ENCODE results near the gene MTFP1. TPM values are rescaled to one million over a fixed set of nuclear protein-coding genes. Genes with fewer than 3 reads are reported as not detected.

Gene MTFP1
- total RNA-seq, 1 experiment from 2014 or later: 65.7 TPM

- Histone ChIP-seq H4K20me1 (ENCODE audit: low read length) (no peaks in the 10 kb centered on the region), H3F3A (ENCODE audit: low read length, unreplicated experiment) (no peaks in the 10 kb centered on the region), H3K4me3 (ENCODE audit: low read length) (no peak overlapping the region), H3K27ac (ENCODE audit: low read length) (no peak overlapping the region), H3K9ac (ENCODE audit: low read length) (no peak overlapping the region), H3K9me3 (ENCODE audit: low read length) (no peaks in the 10 kb centered on the region), H3K79me2 (ENCODE audit: low read length) (no peaks in the 10 kb centered on the region), H3K9me2 (replicated peaks; ENCODE audit: low read length) (no peaks in the 10 kb centered on the region), H3K4me1 (ENCODE audit: insufficient read depth, low read length) (no peaks in the 10 kb centered on the region), H2AFZ (ENCODE audit: low read length) (no peak overlapping the region), H3K4me2 (ENCODE audit: low read length) (no peak overlapping the region), H3K27me3 (ENCODE audit: low read length) (no peaks in the 10 kb centered on the region), H3K36me3 (ENCODE audit: low read depth, low read length) (no peaks in the 10 kb centered on the region)
- ATAC-seq (no peak), DNase-seq (no peak)
- no peak for TF ChIP-seq EZH2 (IDR thresholded peaks at IDR 0.05; ENCODE audit: low read length, unreplicated experiment)
- no peak for TF ChIP-seq CTCF (conservative IDR thresholded peaks at IDR 0.05; ENCODE audit: low read depth, low read length)
- TF ChIP-seq EZH2phosphoT487 (IDR thresholded peaks at IDR 0.05; ENCODE audit: borderline replicate concordance, low read length): no peak
- ChIA-PET CTCF (no interaction called here), POLR2A (ENCODE audit: unreplicated experiment) (no interaction called here)
- no TSS peak for BruUV-seq (replicated peaks)
- intact Hi-C loops (cut with micrococcal nuclease): no loop called here
These were observed 10.6 kb downstream of the MTFP1 start for GRCh38 chr22:30436196-30436595.

- TF ChIP-seq CTCF (conservative IDR thresholded peaks at IDR 0.05; ENCODE audit: low read depth, low read length): no peak
- TF ChIP-seq EZH2phosphoT487 (IDR thresholded peaks at IDR 0.05; ENCODE audit: borderline replicate concordance, low read length): no peak
- no peak for TF ChIP-seq EZH2 (IDR thresholded peaks at IDR 0.05; ENCODE audit: low read length, unreplicated experiment)
- Histone ChIP-seq H3K27ac (ENCODE audit: low read length) (no peak overlapping the region), H3K9me2 (replicated peaks; ENCODE audit: low read length) (no peaks in the 10 kb centered on the region), H3K36me3 (ENCODE audit: low read depth, low read length) (no peaks in the 10 kb centered on the region), H3K79me2 (ENCODE audit: low read length) (no peaks in the 10 kb centered on the region), H4K20me1 (ENCODE audit: low read length) (no peaks in the 10 kb centered on the region), H3K9me3 (ENCODE audit: low read length) (no peaks in the 10 kb centered on the region), H2AFZ (ENCODE audit: low read length) (no peak overlapping the region), H3K4me2 (ENCODE audit: low read length) (no peak overlapping the region), H3F3A (ENCODE audit: low read length, unreplicated experiment) (no peaks in the 10 kb centered on the region), H3K4me1 (ENCODE audit: insufficient read depth, low read length) (peaks cover 5% of the 10 kb centered on the region), H3K27me3 (ENCODE audit: low read length) (no peaks in the 10 kb centered on the region), H3K4me3 (ENCODE audit: low read length) (no peak overlapping the region), H3K9ac (ENCODE audit: low read length) (no peak overlapping the region)
- ATAC-seq (no peak), DNase-seq (no peak)
- no TSS peak for BruUV-seq (replicated peaks)
- intact Hi-C loops (cut with micrococcal nuclease): no loop called here
- ChIA-PET CTCF (no interaction called here), POLR2A (ENCODE audit: unreplicated experiment) (no interaction called here)
These were observed 13.0 kb downstream of the MTFP1 start for GRCh38 chr22:30438559-30438958.

- no TSS peak for BruUV-seq (replicated peaks)
- DNase-seq (no peak), ATAC-seq (no peak)
- H3K9ac ChIP-seq (ENCODE audit: low read length): no peak overlapping the region
- no peak overlapping the region for H3K4me3 ChIP-seq (ENCODE audit: low read length)
- H2AFZ ChIP-seq (ENCODE audit: low read length): no peak overlapping the region
- H4K20me1 ChIP-seq (ENCODE audit: low read length): no peaks in the 10 kb centered on the region
- no peak overlapping the region for H3K27ac ChIP-seq (ENCODE audit: low read length)
- TF ChIP-seq EZH2 (IDR thresholded peaks at IDR 0.05; ENCODE audit: low read length, unreplicated experiment) (no peak), CTCF (conservative IDR thresholded peaks at IDR 0.05; ENCODE audit: low read depth, low read length) (no peak), EZH2phosphoT487 (IDR thresholded peaks at IDR 0.05; ENCODE audit: borderline replicate concordance, low read length) (no peak)
- H3K4me2 ChIP-seq (ENCODE audit: low read length): no peak overlapping the region
- H3K4me1 ChIP-seq (ENCODE audit: insufficient read depth, low read length): peaks cover 5% of the 10 kb centered on the region
- POLR2A ChIA-PET (ENCODE audit: unreplicated experiment): no interaction called here
- H3K27me3 ChIP-seq (ENCODE audit: low read length): no peaks in the 10 kb centered on the region
- no peaks in the 10 kb centered on the region for H3K9me3 ChIP-seq (ENCODE audit: low read length)
- no peaks in the 10 kb centered on the region for H3K79me2 ChIP-seq (ENCODE audit: low read length)
- no peaks in the 10 kb centered on the region for H3F3A ChIP-seq (ENCODE audit: low read length, unreplicated experiment)
- no peaks in the 10 kb centered on the region for H3K36me3 ChIP-seq (ENCODE audit: low read depth, low read length)
- intact Hi-C loops (cut with micrococcal nuclease): no loop called here
- CTCF ChIA-PET: no interaction called here
- H3K9me2 ChIP-seq (replicated peaks; ENCODE audit: low read length): no peaks in the 10 kb centered on the region
These were observed 13.7 kb downstream of the MTFP1 start for GRCh38 chr22:30439226-30439625.

Data from PC-3 (cell line).